Trophoblast cell (in vitro differentiated cells and primary cell): ENCODE measurements around the gene KRT3.

Experiments
- DNase-seq, 2 donors: peaks; one replicate each; pipeline ENCODE4 v3.0.0-alpha.2; 2016
- H2AFZ ChIP-seq: 2 replicates; pipeline ENCODE4 v1.6.1; 2013; ENCODE audit warnings: low read length, moderate library complexity, mild to moderate bottlenecking; ENCODE audit not compliant: insufficient read depth, poor library complexity
- H2AK5ac ChIP-seq: 2 replicates; pipeline ENCODE4 v1.6.1; 2013; ENCODE audit warnings: mild to moderate bottlenecking, low read length
- H2BK120ac ChIP-seq: 2 replicates; pipeline ENCODE4 v1.6.1; 2013; ENCODE audit warnings: low read length, mild to moderate bottlenecking, moderate library complexity; ENCODE audit not compliant: insufficient read depth, poor library complexity
- H2BK12ac ChIP-seq: 2 replicates; pipeline ENCODE4 v1.6.1; 2013; ENCODE audit warnings: mild to moderate bottlenecking, low read length, moderate library complexity
- H2BK5ac ChIP-seq: 2 replicates; pipeline ENCODE4 v1.6.1; 2013; ENCODE audit warnings: low read length, low read depth, moderate library complexity, mild to moderate bottlenecking; ENCODE audit not compliant: poor library complexity
- H3K14ac ChIP-seq: 2 replicates; pipeline ENCODE4 v1.6.1; 2013; ENCODE audit warnings: mild to moderate bottlenecking, low read length
- H3K18ac ChIP-seq: 2 replicates; pipeline ENCODE4 v1.6.1; 2013; ENCODE audit warnings: mild to moderate bottlenecking, low read length
- H3K23ac ChIP-seq: 2 replicates; pipeline ENCODE4 v1.6.1; 2013; ENCODE audit warnings: low read length
- H3K27ac ChIP-seq: 2 replicates; pipeline ENCODE4 v1.5.1; 2013; ENCODE audit warnings: low read depth, mild to moderate bottlenecking, inconsistent platforms, low read length, moderate library complexity
- H3K27me3 ChIP-seq: 2 replicates; pipeline ENCODE4 v1.6.1; 2013; ENCODE audit warnings: inconsistent platforms, mild to moderate bottlenecking, low read length, moderate library complexity; ENCODE audit not compliant: insufficient read depth
- H3K36me3 ChIP-seq, 2 experiments: 1 replicate in 1 of 2; 2 replicates in 1 of 2; pipeline ENCODE4 v1.6.1; 2013; ENCODE audit warnings: low read length in 2 of 2, mild to moderate bottlenecking in 2 of 2, moderate library complexity in 1 of 2; ENCODE audit not compliant: insufficient read depth in 2 of 2, control insufficient read depth in 1 of 2
- H3K4ac ChIP-seq: 2 replicates; pipeline ENCODE4 v1.6.1; 2013; ENCODE audit warnings: low read depth, mild to moderate bottlenecking, low read length, moderate library complexity
- H3K4me1 ChIP-seq, 2 experiments: 1 replicate in 1 of 2; 2 replicates in 1 of 2; pipeline ENCODE4 v1.6.1; 2013; ENCODE audit warnings: low read length in 2 of 2, mild to moderate bottlenecking in 2 of 2, moderate library complexity in 1 of 2; ENCODE audit not compliant: insufficient read depth in 2 of 2, control insufficient read depth in 1 of 2
- H3K4me2 ChIP-seq: 2 replicates; pipeline ENCODE4 v1.6.1; 2013; ENCODE audit warnings: inconsistent platforms, mild to moderate bottlenecking, low read length, moderate library complexity
- H3K4me3 ChIP-seq: 2 replicates; pipeline ENCODE4 v1.5.1; 2013; ENCODE audit warnings: mild to moderate bottlenecking, low read depth, low read length, inconsistent platforms
- H3K79me1 ChIP-seq: one replicate; pipeline ENCODE4 v1.6.1; 2013; ENCODE audit warnings: low read length
- H3K79me2 ChIP-seq: 2 replicates; pipeline ENCODE4 v1.6.1; 2013; ENCODE audit warnings: low read length, mild to moderate bottlenecking; ENCODE audit not compliant: control insufficient read depth, insufficient read depth, poor library complexity
- H3K9ac ChIP-seq: 2 replicates; pipeline ENCODE4 v1.6.1; 2013; ENCODE audit warnings: mild to moderate bottlenecking, low read length
- H3K9me3 ChIP-seq: 2 replicates; pipeline ENCODE4 v1.6.1; 2013; ENCODE audit warnings: low read depth, mild to moderate bottlenecking, control low read depth, inconsistent platforms, low read length; ENCODE audit not compliant: insufficient read depth
- H4K12ac ChIP-seq: 2 replicates; pipeline ENCODE4 v1.6.1; 2013; ENCODE audit warnings: low read depth, mild to moderate bottlenecking, low read length, moderate library complexity
- H4K8ac ChIP-seq: 2 replicates; pipeline ENCODE4 v1.6.1; 2013; ENCODE audit warnings: low read depth, mild to moderate bottlenecking, low read length, moderate library complexity
- H4K91ac ChIP-seq: one replicate; pipeline ENCODE4 v1.6.1; 2013; ENCODE audit warnings: low read depth, mild to moderate bottlenecking, low read length, moderate library complexity
- WGBS: extraction: QIAGEN DNeasy Blood & Tissue Kit; methylation state at CpG from one replicate; pipeline ENCODE4 v1.1.7; 2013; ENCODE audit warnings: missing lambda C conversion rate; ENCODE audit not compliant: insufficient read length, insufficient coverage; ENCODE audit errors: extremely low coverage; 5-methylcytosine and 5-hydroxymethylcytosine counted together

The KRT3 gene

DNA sequence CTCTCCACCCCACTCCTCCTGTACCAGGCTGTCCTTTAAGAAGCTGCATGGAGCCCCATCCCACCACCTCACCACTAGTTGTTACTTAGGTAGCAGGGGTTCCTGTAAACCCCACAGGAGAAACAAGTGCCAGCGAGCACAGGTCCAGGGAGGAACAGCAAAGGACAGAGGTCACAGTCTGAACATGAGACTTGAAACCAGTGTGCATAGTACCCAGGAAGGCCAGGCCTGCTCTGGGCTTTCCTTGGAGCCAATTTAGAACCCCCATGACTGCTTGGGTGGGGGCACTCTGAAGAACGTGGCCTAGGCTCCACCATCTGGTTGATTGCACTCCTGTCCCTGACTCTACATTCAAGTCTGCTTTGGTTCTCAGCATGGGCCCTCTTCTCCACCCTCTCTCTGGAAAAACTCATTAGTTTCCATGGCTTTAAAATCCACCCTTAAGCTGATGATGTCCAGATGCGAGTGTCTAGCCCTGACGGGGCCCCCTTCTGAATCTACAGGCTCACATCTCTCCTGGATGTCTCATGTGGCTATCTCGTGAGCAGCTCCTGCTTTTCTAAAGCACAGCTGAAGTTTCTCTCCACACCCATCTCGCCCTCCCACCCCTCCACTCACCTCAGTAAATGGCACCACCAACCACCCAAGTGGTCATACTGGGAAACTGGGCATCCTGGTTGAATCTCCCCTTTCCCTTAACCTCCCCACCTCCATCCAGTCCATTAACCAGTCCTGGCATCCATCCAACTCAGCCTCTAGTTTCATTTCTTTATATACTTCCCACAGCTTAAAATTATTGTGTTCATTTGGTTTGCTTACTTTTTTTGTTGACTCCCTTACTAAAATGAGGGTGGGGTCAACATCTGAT is 8.4 kb downstream of the KRT3 start:
- H3K36me3 ChIP-seq: no peaks in the 10 kb centered on the region
- H4K8ac ChIP-seq: no peak overlapping the region
- H2AK5ac ChIP-seq: no peak overlapping the region
- H4K91ac ChIP-seq: no peak overlapping the region
- no peak overlapping the region for H3K18ac ChIP-seq
- DNase-seq: no peak
- no peak overlapping the region for H3K23ac ChIP-seq
- no peak overlapping the region for H3K9ac ChIP-seq
- H3K79me1 ChIP-seq: no peaks in the 10 kb centered on the region
- no peak overlapping the region for H3K4me3 ChIP-seq
- no peaks in the 10 kb centered on the region for H3K9me3 ChIP-seq
- no peak overlapping the region for H3K4ac ChIP-seq
- H2BK12ac ChIP-seq: no peak overlapping the region
- H3K14ac ChIP-seq: no peak overlapping the region
- no peak overlapping the region for H4K12ac ChIP-seq
- H2BK120ac ChIP-seq: no peak overlapping the region
- no peaks in the 10 kb centered on the region for H3K79me2 ChIP-seq
- no peak overlapping the region for H3K27ac ChIP-seq
- no peaks in the 10 kb centered on the region for H3K27me3 ChIP-seq
- no peak overlapping the region for H3K4me2 ChIP-seq
- WGBS: no CpG with 5 or more reads among the region's 6 CpGs
- no peaks in the 10 kb centered on the region for H3K4me1 ChIP-seq
- no peak overlapping the region for H2AFZ ChIP-seq
- H2BK5ac ChIP-seq: no peak overlapping the region

DNA sequence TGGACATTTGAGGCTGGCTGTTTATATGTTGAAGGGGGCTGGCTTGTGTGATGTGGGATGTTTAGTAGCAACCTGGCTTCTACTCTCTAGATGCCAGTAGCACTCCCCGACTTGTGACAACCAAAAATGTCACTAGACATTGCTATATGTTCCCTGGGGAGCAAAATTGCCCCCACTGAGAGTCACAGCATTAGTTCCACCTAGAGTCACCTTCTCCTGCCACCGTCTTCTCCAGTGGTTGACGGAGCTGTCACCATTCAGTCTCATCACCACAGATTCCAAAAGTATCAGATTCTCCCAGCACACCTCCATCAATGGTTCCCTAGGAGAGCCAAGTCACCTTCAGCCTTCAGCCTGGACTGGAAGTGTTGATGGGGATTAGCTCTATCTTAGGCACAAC is 11.0 kb downstream of the KRT3 start:
- no peaks in the 10 kb centered on the region for H3K36me3 ChIP-seq
- H3K4ac ChIP-seq: no peak overlapping the region
- H2AK5ac ChIP-seq: no peak overlapping the region
- H3K27me3 ChIP-seq: peaks cover 4% of the 10 kb centered on the region
- no peak overlapping the region for H2AFZ ChIP-seq
- no peak overlapping the region for H4K8ac ChIP-seq
- no peaks in the 10 kb centered on the region for H3K79me2 ChIP-seq
- H3K4me3 ChIP-seq: no peak overlapping the region
- DNase-seq: no peak
- no peaks in the 10 kb centered on the region for H3K79me1 ChIP-seq
- no peak overlapping the region for H4K91ac ChIP-seq
- no peak overlapping the region for H3K23ac ChIP-seq
- no peak overlapping the region for H3K4me2 ChIP-seq
- H2BK5ac ChIP-seq: no peak overlapping the region
- H3K4me1 ChIP-seq: no peaks in the 10 kb centered on the region
- H2BK120ac ChIP-seq: no peak overlapping the region
- H3K14ac ChIP-seq: no peak overlapping the region
- peaks cover under 1% of the 10 kb centered on the region for H3K9me3 ChIP-seq
- no peak overlapping the region for H3K27ac ChIP-seq
- H3K18ac ChIP-seq: no peak overlapping the region
- H3K9ac ChIP-seq: no peak overlapping the region
- no peak overlapping the region for H4K12ac ChIP-seq
- no CpG with 5 or more reads among the region's 3 CpGs for WGBS
- no peak overlapping the region for H2BK12ac ChIP-seq

DNA sequence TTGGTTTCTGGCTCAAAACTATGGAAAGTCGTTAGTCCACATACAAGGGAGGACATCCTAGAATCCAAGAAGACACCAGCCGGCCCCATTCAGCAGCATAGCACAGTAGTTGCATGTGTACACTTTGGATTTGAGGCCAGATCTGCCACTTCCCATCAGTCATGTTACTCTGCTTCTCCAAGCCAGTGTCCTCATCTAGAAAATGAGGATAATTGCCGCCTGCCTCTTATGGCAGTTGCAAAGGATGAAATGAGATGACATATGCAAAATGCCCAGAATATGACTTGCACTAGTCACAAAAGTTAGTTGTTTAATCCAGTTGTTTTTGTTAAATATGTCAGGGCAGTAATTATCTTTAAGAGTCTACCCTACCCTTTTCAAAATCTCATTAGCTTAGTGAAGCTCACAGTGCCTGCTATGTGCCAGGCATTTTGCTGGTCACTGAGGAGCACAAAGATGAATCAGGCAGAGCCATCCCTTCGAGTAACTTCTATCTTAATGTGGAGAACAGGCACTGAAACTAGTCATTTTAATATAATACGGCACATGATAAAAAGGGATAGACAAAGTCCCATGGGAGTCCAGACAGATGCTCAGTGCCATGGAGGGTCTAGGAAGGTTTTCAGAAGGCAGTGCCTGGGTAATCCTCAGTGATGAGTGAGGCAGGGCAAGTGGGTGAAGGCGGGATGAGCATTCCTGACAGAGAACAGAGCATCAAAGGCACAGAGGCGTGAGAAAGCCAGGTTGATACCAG is 12.2 kb downstream of the KRT3 start:
- Histone ChIP-seq H3K4me2 (no peak overlapping the region), H3K27me3 (peaks cover 4% of the 10 kb centered on the region), H2AFZ (no peak overlapping the region), H3K36me3 (no peaks in the 10 kb centered on the region), H4K8ac (no peak overlapping the region), H2BK12ac (no peak overlapping the region), H3K4me3 (no peak overlapping the region), H3K14ac (no peak overlapping the region), H3K27ac (no peak overlapping the region), H2BK5ac (no peak overlapping the region), H3K79me1 (no peaks in the 10 kb centered on the region), H3K23ac (no peak overlapping the region), H4K91ac (no peak overlapping the region), H2AK5ac (no peak overlapping the region), H3K18ac (no peak overlapping the region), H3K79me2 (no peaks in the 10 kb centered on the region), H3K9ac (no peak overlapping the region), H3K4ac (no peak overlapping the region), H3K4me1 (no peaks in the 10 kb centered on the region), H4K12ac (no peak overlapping the region), H3K9me3 (peaks cover 2% of the 10 kb centered on the region), H2BK120ac (no peak overlapping the region)
- DNase-seq: no peak
- whole genome bisulfite sequencing: no CpG with 5 or more reads among the region's 7 CpGs

DNA sequence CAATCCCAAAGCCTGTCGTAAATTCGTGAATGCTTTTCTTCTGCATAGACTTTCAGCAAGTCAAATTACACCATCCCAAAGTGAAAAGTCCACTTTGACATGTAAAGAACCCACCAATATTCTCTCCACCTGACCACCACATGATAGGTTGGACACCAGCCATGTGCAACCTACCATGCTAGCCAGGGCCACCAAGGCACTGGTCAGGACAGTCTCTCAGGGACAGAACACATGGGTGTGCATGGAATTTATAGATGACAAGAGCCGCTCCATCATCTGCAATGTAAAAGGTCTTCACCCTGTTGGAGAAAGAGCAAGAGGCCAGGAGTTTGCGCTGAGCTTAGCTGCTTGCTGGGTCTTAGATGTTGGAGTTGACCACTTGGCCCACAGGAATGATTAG is 13.4 kb downstream of the KRT3 start:
- Histone ChIP-seq H3K4me1 (no peaks in the 10 kb centered on the region), H3K36me3 (no peaks in the 10 kb centered on the region), H3K18ac (no peak overlapping the region), H3K79me2 (no peaks in the 10 kb centered on the region), H3K4ac (no peak overlapping the region), H2BK5ac (no peak overlapping the region), H4K8ac (no peak overlapping the region), H4K12ac (no peak overlapping the region), H3K9me3 (peaks cover 2% of the 10 kb centered on the region), H3K23ac (no peak overlapping the region), H2BK12ac (no peak overlapping the region), H2AK5ac (no peak overlapping the region), H3K27me3 (peaks cover 4% of the 10 kb centered on the region), H2AFZ (no peak overlapping the region), H4K91ac (no peak overlapping the region), H3K4me3 (no peak overlapping the region), H2BK120ac (no peak overlapping the region), H3K4me2 (no peak overlapping the region), H3K14ac (no peak overlapping the region), H3K9ac (no peak overlapping the region), H3K27ac (no peak overlapping the region), H3K79me1 (no peaks in the 10 kb centered on the region)
- DNase-seq: no peak
- no CpG with 5 or more reads among the region's 4 CpGs for whole genome bisulfite sequencing
